Right cardiac atrium (tissue), 5 donors: ENCODE measurements around the gene IQSEC1. TPM values are rescaled to one million over a fixed set of nuclear protein-coding genes. Genes with fewer than 3 reads are reported as not detected.

ENCODE experiments used
- ATAC-seq, 2 donors: fragments of 200-7000 bp; cut with Tn5 transposase; one replicate each; pipeline versions ENCODE4 v1.8.0 to v1.9.1; 2020; ENCODE audit warnings: moderate library complexity in 2 of 2, mild to moderate bottlenecking in 1 of 2
- DNase-seq, 3 donors: peaks; one replicate each; pipeline ENCODE4 v3.0.0-alpha.2; 2020
- H3K27ac ChIP-seq: one replicate; pipeline ENCODE4 v1.5.1; 2013; ENCODE audit warnings: mild to moderate bottlenecking, low read length, control low read depth, moderate library complexity
- H3K27me3 ChIP-seq: one replicate; pipeline ENCODE4 v1.6.1; 2013; ENCODE audit not compliant: control insufficient read depth, insufficient read depth
- H3K4me1 ChIP-seq: one replicate; pipeline ENCODE4 v1.6.1; 2013; ENCODE audit warnings: low read length; ENCODE audit not compliant: control insufficient read depth, insufficient read depth
- H3K4me3 ChIP-seq: one replicate; pipeline ENCODE4 v1.5.1; 2013; ENCODE audit warnings: low read length, control low read depth
- H3K9me3 ChIP-seq: one replicate; pipeline ENCODE4 v1.6.1; 2013; ENCODE audit warnings: low read length; ENCODE audit not compliant: control insufficient read depth
- WGBS: extraction: QIAGEN DNeasy Blood & Tissue Kit; methylation state at CpG from one replicate; pipeline ENCODE4 v1.1.7; 2013; 5-methylcytosine and 5-hydroxymethylcytosine counted together
- intact Hi-C, 4 donors: fragments of 100-400 bp; cut with DNase I; formaldehyde crosslinking; loops; one replicate each; pipeline versions ENCODE4 v1.11.0 to v1.14.0; 2022 to 2023
- polyA plus RNA-seq: library from polyadenylated mRNA; stranded (reverse); fragments of 200-250 nt; gene quantifications from one replicate; pipeline ENCODE4 v1.2.3, GENCODE V29; 2013
- total RNA-seq, 4 donors: library from RNA; stranded (reverse); fragmentation: NEBNext Ultra II Directional; extraction: Animal tissue kit (Norgen Biotek cat#: 25700); gene quantifications; one replicate each; pipeline ENCODE4 v1.2.1, GENCODE V29; 2021
- donor health status: healthy with polysubstance abuse.
- donor health status: DM: no; HTN: yes; CAD: no.
- donor health status: DM: no; HTN: no; CAD: no.
- donor health status: DM: no; HTN: yes; CAD: no; lungs with severe emphysema.
- donor health status: DM: yes; HTN: yes; CAD: no.

Gene IQSEC1
- total and polyA plus RNA-seq, 5 donors = 31.1 to 72.6 (median 61.9) TPM

DNA sequence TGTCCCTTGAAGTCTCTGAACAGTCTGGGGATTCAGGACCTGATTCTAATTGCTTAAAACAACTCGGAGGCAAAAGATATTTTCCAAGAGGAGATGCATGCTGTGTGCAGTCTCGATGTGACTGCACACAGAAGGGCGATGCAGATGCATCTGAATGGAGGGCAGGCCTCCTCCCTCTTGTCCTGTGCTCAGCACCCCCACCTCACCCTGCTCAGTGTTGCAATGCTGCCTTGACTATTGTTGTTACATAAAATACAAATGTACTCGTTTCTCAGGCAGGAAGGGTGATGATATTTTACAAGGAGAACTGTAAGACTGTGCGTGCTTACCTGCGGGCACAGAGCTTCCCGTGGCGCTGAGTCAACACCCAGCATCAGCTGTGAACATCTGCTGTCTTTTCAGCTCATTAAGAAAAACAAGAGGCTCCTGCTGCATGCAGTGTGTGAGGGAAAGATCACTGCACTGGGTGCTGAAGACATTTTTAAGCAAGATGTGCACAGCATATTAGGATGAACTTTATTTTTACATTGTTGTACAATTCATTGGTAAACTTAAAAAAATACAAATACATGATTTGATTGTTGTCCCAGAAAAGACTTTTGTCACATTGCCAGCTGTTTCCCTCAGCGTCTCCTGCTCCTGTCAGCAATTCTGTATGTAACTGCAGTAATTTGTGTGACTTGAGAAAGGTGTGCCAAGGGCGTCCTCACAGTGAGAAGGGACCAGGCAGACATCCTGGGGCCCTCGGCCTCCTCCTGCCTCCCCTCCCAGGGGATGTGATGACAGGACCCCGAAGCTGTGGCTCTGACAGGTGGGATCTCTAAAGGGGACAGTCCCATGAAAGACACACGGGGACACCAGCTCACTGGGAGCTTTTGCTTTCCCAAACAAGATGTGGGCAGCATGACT is 175.6 kb downstream of the IQSEC1 start:
- H3K27ac ChIP-seq = no peak overlapping the region
- H3K4me3 ChIP-seq = no peak overlapping the region
- H3K27me3 ChIP-seq = no peaks in the 10 kb centered on the region
- ATAC-seq (no peak), DNase-seq (peak in 1 of 3 donors; percentile 29)
- no peaks in the 10 kb centered on the region for H3K9me3 ChIP-seq
- peaks cover 8% of the 10 kb centered on the region for H3K4me1 ChIP-seq
- 59% methylated on average over 13 of the region's 13 CpGs for WGBS
- intact Hi-C loops = loop anchor here in 2 of 4 donors (10.0 kb wide), 1 partner anchor 87 kb away; no protein-coding TSS in a partner anchor

- H3K9me3 ChIP-seq = no peaks in the 10 kb centered on the region
- intact Hi-C loops = loop anchor here in 2 of 4 donors (10.0 kb wide), 1 partner anchor 88 kb away; no protein-coding TSS in a partner anchor
- no peaks in the 10 kb centered on the region for H3K27me3 ChIP-seq
- 43% methylated on average over 14 of the region's 14 CpGs for WGBS
- peak; percentile 2 to 24 for ATAC-seq
- peak in 1 of 3 donors; percentile 43 for DNase-seq
- H3K27ac ChIP-seq = no peak overlapping the region
- peaks cover 8% of the 10 kb centered on the region for H3K4me1 ChIP-seq
- H3K4me3 ChIP-seq = no peak overlapping the region
Measured at GRCh38 chr3:12896063-12896985, 176.9 kb downstream of the IQSEC1 start.

- Histone ChIP-seq H3K27ac (no peak overlapping the region), H3K9me3 (no peaks in the 10 kb centered on the region), H3K27me3 (no peaks in the 10 kb centered on the region), H3K4me3 (no peak overlapping the region), H3K4me1 (peaks cover 8% of the 10 kb centered on the region)
- intact Hi-C loops = loop anchor here in 2 of 4 donors (10.0 kb wide), 1 partner anchor 89 kb away; no protein-coding TSS in a partner anchor
- DNase-seq (peak in 1 of 3 donors; percentile 56), ATAC-seq (peak; percentile 24 to 33)
- 52% methylated on average over 13 of the region's 13 CpGs for whole genome bisulfite sequencing
Measured at GRCh38 chr3:12895391-12896062, 177.7 kb downstream of the IQSEC1 start.

- Histone ChIP-seq H3K27me3 (no peaks in the 10 kb centered on the region), H3K4me1 (peaks cover 8% of the 10 kb centered on the region), H3K27ac (no peak overlapping the region), H3K9me3 (no peaks in the 10 kb centered on the region), H3K4me3 (no peak overlapping the region)
- DNase-seq (peak in 1 of 3 donors; percentile 21), ATAC-seq (no peak)
- 55% methylated on average over 6 of the region's 6 CpGs for WGBS
- intact Hi-C loops = loop anchor here in 3 of 4 donors (5.0 to 10.0 kb wide), 2 partner anchors 88 to 90 kb away; no protein-coding TSS in a partner anchor
Measured at GRCh38 chr3:12894629-12895028, 178.6 kb downstream of the IQSEC1 start.

DNA sequence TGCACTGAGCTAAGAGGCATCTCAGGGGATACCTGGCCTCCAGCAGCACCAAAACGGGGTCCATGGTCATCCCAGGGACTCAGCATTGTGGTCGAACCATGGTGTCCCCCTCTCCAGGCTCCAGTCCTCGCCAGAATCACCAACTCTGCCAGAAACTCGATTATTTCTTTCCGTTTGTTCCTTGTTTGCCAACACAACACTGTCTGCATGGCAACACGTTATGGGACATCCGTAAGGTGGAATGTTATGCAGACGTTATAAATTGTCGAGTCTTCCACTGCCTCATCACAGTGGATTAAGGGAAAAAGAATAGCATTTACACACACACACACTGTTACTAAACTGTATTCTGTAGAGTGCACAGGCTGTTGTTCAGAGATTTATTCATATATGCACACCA is 179.4 kb downstream of the IQSEC1 start:
- ATAC-seq (no peak), DNase-seq (peak in 1 of 3 donors; percentile 23)
- H3K4me3 ChIP-seq = no peak overlapping the region
- no peaks in the 10 kb centered on the region for H3K9me3 ChIP-seq
- H3K4me1 ChIP-seq = peaks cover 8% of the 10 kb centered on the region
- H3K27ac ChIP-seq = no peak overlapping the region
- intact Hi-C loops = loop anchor here in 3 of 4 donors (5.0 to 10.0 kb wide), 2 partner anchors 88 to 91 kb away; no protein-coding TSS in a partner anchor
- WGBS = 50% methylated on average over 9 of the region's 9 CpGs
- H3K27me3 ChIP-seq = no peaks in the 10 kb centered on the region

DNA sequence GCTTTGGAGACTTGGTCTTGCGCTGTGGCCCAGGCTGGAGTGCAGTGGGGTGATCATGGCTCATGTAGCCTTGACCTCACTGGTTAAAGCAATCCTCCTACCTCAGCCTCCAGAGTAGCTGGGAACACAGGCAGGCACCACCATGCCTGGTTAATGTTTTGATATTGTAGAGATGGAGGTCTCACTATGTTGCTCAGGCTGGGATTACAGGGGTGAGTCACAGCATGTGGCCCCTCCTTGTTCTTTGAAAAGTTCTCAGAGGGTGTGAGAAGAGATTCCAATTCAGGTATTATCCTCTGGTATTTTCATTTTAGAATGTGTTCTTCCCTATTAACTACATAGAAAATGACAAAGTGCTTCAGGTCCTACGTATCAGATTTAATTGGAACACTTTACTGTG is 180.0 kb downstream of the IQSEC1 start:
- H3K4me1 ChIP-seq = peaks cover 8% of the 10 kb centered on the region
- H3K4me3 ChIP-seq = no peak overlapping the region
- H3K27ac ChIP-seq = no peak overlapping the region
- no peaks in the 10 kb centered on the region for H3K9me3 ChIP-seq
- no peak for DNase-seq
- intact Hi-C loops = loop anchor here in 3 of 4 donors (5.0 to 10.0 kb wide), 2 partner anchors 89 to 92 kb away; no protein-coding TSS in a partner anchor
- no peaks in the 10 kb centered on the region for H3K27me3 ChIP-seq
- 64% methylated on average over 2 of the region's 2 CpGs for WGBS
- ATAC-seq = no peak

GRCh38 chr3:12892840-12893189 is 180.4 kb downstream of the IQSEC1 start:
- no peak for ATAC-seq
- intact Hi-C loops = loop anchor here in 3 of 4 donors (5.0 to 10.0 kb wide), 2 partner anchors 89 to 92 kb away; no protein-coding TSS in a partner anchor
- Histone ChIP-seq H3K27me3 (no peaks in the 10 kb centered on the region), H3K4me3 (no peak overlapping the region), H3K27ac (no peak overlapping the region), H3K4me1 (peaks cover 8% of the 10 kb centered on the region), H3K9me3 (no peaks in the 10 kb centered on the region)
- WGBS = 58% methylated on average over 3 of the region's 3 CpGs
- no peak for DNase-seq

DNA sequence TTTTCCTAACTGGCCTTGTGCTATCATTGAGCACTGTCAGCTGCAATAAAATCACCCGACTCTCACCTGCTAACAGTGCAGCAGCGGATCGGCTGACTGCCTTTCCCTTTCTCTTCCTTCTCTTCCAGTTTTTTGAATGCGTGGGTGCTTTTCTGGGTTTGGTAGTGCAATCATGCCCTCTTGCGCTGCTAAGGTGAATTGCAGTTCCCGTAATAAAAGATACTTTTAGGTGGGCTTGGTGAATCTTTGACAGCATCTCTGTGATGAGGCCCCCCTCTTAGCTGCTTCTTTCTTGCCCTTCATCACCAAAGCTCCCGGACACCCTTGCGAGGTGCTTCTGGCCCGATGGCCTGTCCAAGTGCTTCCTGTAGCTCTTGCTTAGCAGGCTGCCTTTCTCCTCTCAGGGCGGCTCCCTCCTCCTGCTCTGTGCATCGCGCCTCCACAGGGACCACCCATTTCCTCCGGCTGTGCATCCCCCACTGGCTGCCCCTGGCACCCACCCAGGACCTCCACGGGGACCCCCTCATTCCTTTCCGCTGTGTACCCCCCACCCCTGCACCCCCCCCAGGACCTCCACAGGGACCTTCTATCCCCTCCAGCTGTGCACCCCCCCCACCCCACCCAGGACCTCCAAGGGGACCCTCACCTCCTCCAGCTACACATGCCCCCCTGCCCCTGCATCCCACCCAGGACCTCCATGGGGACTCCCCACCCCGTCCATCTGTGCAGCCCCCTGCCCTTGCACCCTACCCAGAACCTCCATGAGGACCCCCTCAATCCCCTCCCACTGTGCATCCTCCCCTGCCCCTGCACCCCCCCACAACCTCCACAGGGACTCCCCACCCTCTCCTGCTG is 181.0 kb downstream of the IQSEC1 start:
- intact Hi-C loops = loop anchor here in 3 of 4 donors (5.0 to 10.0 kb wide), 2 partner anchors 90 to 93 kb away; no protein-coding TSS in a partner anchor
- H3K27me3 ChIP-seq = no peaks in the 10 kb centered on the region
- H3K9me3 ChIP-seq = no peaks in the 10 kb centered on the region
- H3K4me3 ChIP-seq = no peak overlapping the region
- no peak overlapping the region for H3K27ac ChIP-seq
- DNase-seq (peak; percentile 25 to 69 (median 56)), ATAC-seq (peak in 1 of 2 donors; percentile 33)
- WGBS = 11% methylated on average over 16 of the region's 16 CpGs
- peaks cover 8% of the 10 kb centered on the region for H3K4me1 ChIP-seq

DNA sequence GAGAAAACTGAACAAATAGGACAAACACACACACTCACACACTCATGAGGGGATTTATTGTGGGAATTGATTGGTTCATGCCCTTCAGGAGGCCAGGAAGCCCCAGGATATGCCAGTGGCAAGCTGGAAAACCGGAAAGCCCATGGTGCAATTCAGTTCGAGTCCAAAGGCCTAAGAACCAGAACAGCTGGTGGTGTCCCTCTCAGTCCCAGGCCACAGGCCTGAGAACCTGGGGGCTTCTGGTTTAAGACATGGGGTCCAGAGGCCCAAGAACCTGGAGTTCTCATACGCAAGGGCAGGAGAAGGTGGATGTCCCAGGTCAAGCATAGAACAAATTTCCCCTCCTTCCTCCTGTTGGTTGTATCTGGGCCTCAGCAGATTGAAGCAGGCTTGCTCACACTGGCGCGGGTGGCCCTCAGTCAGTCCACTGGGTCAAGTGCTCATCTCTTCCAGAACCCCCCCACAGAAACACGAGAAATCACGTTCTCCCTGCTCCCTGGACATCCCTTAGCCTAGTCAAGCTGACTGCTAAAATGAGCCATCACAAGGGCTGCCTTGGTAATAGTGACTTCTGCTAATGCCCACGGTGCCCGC is 181.7 kb downstream of the IQSEC1 start:
- peak in 1 of 3 donors; percentile 8 for DNase-seq
- peaks cover 8% of the 10 kb centered on the region for H3K4me1 ChIP-seq
- WGBS = 52% methylated on average over 9 of the region's 9 CpGs
- no peak overlapping the region for H3K4me3 ChIP-seq
- H3K9me3 ChIP-seq = no peaks in the 10 kb centered on the region
- no peak for ATAC-seq
- intact Hi-C loops = loop anchor here in 3 of 4 donors (5.0 to 10.0 kb wide), 2 partner anchors 91 to 93 kb away; no protein-coding TSS in a partner anchor
- H3K27ac ChIP-seq = no peak overlapping the region
- H3K27me3 ChIP-seq = no peaks in the 10 kb centered on the region
